Natural killer cell treated with Interleukin-12 subunit alpha and Interleukin-12 subunit beta and Interleukin-15 and Interleukin-18, amount 100 ng/mL, for 72 hours (primary cell): ENCODE data around the gene NAXE. TPM values are rescaled to one million over a fixed set of nuclear protein-coding genes. Genes with fewer than 3 reads are reported as not detected.

Source experiments
- ATAC-seq, 2 donors: fragments of 150-1000 bp; cut with Tn5 transposase in 1 of 2; sonication (Bioruptor Pico), chemical (Tn5 transposase) in 1 of 2; 2 replicates each; pipeline ENCODE4 v1.10.0; 2021
- DNase-seq: peaks from one replicate; pipeline ENCODE4 v3.0.0; 2022; ENCODE audit warnings: low spot score
- H3K27ac Mint-ChIP-seq, 2 donors: 1 replicate in 1 of 2; 2 replicates in 1 of 2; pipeline ENCODE4 v1.8.0; 2022; ENCODE audit warnings: mixed read lengths in 2 of 2, mild to moderate bottlenecking in 1 of 2, moderate library complexity in 1 of 2
- H3K27me3 Mint-ChIP-seq, 2 donors: 1 replicate in 1 of 2; 2 replicates in 1 of 2; pipeline ENCODE4 v1.8.0; 2022; ENCODE audit warnings: mixed read lengths in 2 of 2
- H3K36me3 Mint-ChIP-seq: one replicate; pipeline ENCODE4 v1.8.0; 2022; ENCODE audit warnings: mixed read lengths
- H3K4me1 Mint-ChIP-seq, 2 donors: 1 replicate in 1 of 2; 2 replicates in 1 of 2; pipeline ENCODE4 v1.8.0; 2022; ENCODE audit warnings: low read depth in 2 of 2, mixed read lengths in 2 of 2, mild to moderate bottlenecking in 1 of 2
- H3K4me3 Mint-ChIP-seq: one replicate; pipeline ENCODE4 v1.8.0; 2022; ENCODE audit warnings: mixed read lengths
- H3K9me3 Mint-ChIP-seq: 2 replicates; pipeline ENCODE4 v1.8.0; 2022; ENCODE audit warnings: mixed read lengths
- total RNA-seq, 2 donors: library from RNA; stranded (reverse); gene quantifications; one replicate each; pipeline ENCODE4 v1.2.3, GENCODE V29; 2022

Gene NAXE
- total RNA-seq, 2 donors from 2014 or later: 54.0 to 67.5 TPM

DNA sequence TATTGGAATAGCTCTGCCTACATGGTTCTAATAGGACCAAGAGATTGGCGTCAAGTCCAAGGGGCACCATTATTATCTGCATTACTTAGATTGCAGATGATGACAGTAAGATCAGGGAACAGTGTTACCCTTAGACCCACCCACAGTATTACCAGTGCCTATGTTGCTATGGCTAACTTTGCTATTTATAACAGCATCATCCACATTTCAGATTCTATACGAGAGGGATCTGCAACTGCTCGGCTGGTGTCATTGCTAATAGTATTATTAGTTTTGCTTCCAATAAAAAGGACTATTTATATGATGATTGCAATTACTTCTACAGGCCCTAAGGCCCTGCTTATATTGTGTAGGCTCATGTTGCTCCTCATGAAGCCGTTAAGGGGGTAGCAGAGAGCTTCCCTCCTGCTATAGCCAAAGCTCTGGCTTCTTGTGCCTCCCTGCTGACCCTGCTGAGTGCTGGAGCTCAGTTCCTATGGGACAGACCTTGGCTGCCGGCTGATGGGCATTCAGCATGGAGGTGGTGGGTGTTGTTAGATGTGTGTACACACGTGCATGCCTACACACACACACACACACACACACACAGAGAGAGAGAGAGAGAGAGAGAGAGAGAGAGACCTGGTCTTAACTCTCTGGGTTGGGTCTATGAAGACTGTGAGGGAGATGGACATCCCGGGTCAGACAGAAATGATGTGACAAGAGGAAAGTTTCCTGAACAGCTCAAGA, 51.6 kb downstream of the NAXE start:
- Mint-ChIP-seq H3K36me3 (no peaks in the 10 kb centered on the region), H3K9me3 (peaks cover 4% of the 10 kb centered on the region), H3K4me3 (peak overlapping the region; percentile 45), H3K4me1 (peaks cover 25 to 27% of the 10 kb centered on the region in 2 donors), H3K27ac (no peak overlapping the region), H3K27me3 (peaks cover 62 to 69% of the 10 kb centered on the region in 2 donors)
- DNase-seq (no peak), ATAC-seq (no peak)

DNA sequence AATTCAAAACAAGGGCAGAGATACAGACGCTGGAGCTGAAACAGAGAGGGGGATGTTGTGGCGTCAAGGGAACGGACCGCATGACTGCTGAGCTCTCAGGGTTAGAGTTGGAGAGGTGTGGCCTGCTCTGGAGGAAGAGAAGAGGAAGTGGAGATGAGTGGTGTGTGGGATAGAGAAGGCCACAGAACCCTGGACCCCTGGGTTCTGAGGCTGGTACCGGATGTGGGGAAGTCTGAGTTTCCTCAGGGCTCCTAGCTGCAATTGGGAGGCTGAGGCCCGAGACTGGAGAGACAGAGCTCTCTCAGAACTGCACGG, 52.2 kb downstream of the NAXE start:
- H3K27ac Mint-ChIP-seq: no peak overlapping the region
- peaks cover 60 to 69% of the 10 kb centered on the region in 2 donors for H3K27me3 Mint-ChIP-seq
- DNase-seq (no peak), ATAC-seq (peak; percentile 73 to 85)
- H3K4me3 Mint-ChIP-seq: peak overlapping the region; percentile 4
- peaks cover 4% of the 10 kb centered on the region for H3K9me3 Mint-ChIP-seq
- peaks cover 25 to 27% of the 10 kb centered on the region in 2 donors for H3K4me1 Mint-ChIP-seq
- H3K36me3 Mint-ChIP-seq: no peaks in the 10 kb centered on the region

Other genes starting within 250 kb of the NAXE start
- not detected for gene RHBG, start 222.6 kb upstream of the NAXE start, total RNA-seq
- 10 to 100 TPM; 48.1 to 62.2 TPM for gene MEF2D, start 91.0 kb upstream of the NAXE start, total RNA-seq
- 1 to 10 TPM; 3.4 to 6.4 TPM for gene IQGAP3, start 19.2 kb upstream of the NAXE start, total RNA-seq
- gene TTC24, start 12.1 kb upstream of the NAXE start, total RNA-seq: 1 to 10 TPM; 1.8 to 2.2 TPM
- 100 to 1,000 TPM in 1 of 2 donors, 10 to 100 TPM in 1; 47.9 to 135 TPM for gene GPATCH4, start 9.7 kb downstream of the NAXE start, total RNA-seq
- not detected for gene HAPLN2, start 27.6 kb downstream of the NAXE start, total RNA-seq
- under 1 TPM; 0.36 to 0.67 TPM for gene BCAN, start 50.3 kb downstream of the NAXE start, total RNA-seq
- not detected for gene NES, start 85.6 kb downstream of the NAXE start, total RNA-seq
- 1 to 10 TPM; 2.4 to 4.6 TPM for gene CRABP2, start 113.8 kb downstream of the NAXE start, total RNA-seq
- gene METTL25B, start 136.7 kb downstream of the NAXE start, total RNA-seq: 10 to 100 TPM; 33.0 to 37.4 TPM
- gene ISG20L2, start 137.0 kb downstream of the NAXE start, total RNA-seq: 10 to 100 TPM; 67.5 to 97.5 TPM
- gene MRPL24, start 149.3 kb downstream of the NAXE start, total RNA-seq: 10 to 100 TPM; 52.9 to 71.2 TPM
- gene HDGF, start 159.9 kb downstream of the NAXE start, total RNA-seq: 100 to 1,000 TPM; 208 to 308 TPM
- gene PRCC, start 175.8 kb downstream of the NAXE start, total RNA-seq: 100 to 1,000 TPM in 1 of 2 donors, 10 to 100 TPM in 1; 86.2 to 116 TPM
- 100 to 1,000 TPM; 153 to 188 TPM for gene SH2D2A, start 225.1 kb downstream of the NAXE start, total RNA-seq